Fibroblast of skin of back (primary cell): Measurements from ENCODE around the gene SIRPB1.
"Not testable (repeated sequence)": the region's sequence is repeated elsewhere in the genome, so short reads cannot be mapped to it uniquely, and the experiment has no call there.

Experiments used
- DNase-seq: peaks from one replicate; pipeline ENCODE4 v3.0.0-alpha.2; 2013

Gene SIRPB1

DNA sequence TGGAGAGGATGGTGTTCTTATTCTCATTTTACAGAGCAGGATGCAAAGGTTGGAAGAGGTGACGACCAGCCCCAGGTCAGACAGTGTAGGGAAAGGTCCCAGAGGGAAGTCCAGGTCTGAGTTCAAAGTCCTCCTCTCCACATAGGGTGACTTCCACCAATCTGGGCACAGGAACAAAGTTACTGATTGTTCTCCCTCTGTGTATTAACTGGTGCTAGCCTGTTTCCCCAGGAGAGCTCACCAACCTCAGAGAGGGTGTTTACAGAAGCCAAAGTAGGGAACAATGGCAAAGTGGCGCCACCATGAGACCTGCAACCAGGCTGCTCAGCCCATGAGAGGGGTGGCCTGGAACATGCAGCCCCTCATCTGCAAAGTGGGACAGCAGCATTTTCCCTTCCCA is 16.8 kb upstream of the SIRPB1 start:
- no peak for DNase-seq

- DNase-seq: no peak
Observed at GRCh38 chr20:1635291-1635979, 15.6 kb upstream of the SIRPB1 start.

DNA sequence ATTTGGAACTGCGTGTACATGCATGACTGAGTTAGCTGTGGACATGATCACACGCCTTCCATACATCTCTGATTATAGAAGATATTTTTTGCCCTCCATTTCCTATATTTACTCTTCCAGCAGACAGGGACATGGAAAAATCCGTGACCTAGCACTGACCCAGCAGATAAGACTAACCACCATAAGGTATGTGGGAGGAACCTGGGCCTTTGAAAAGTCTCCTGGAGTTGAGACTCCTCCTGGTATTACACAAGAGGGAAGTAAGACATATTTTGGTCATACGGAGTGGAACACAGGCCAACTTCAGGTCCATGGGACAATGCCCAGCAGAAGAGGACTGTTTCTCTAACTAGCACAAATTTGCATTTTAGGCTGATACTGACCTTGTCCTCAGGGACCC is 13.7 kb upstream of the SIRPB1 start:
- DNase-seq: no peak

GRCh38 chr20:1632178-1632577 is 12.4 kb upstream of the SIRPB1 start:
- no peak for DNase-seq

GRCh38 chr20:1631309-1632151 is 11.7 kb upstream of the SIRPB1 start:
- no peak for DNase-seq

- DNase-seq: no peak
Observed at GRCh38 chr20:1630186-1630585, 10.4 kb upstream of the SIRPB1 start.

- DNase-seq: no peak
Observed at GRCh38 chr20:1629321-1629720, 9.5 kb upstream of the SIRPB1 start.

GRCh38 chr20:1628621-1629020 is 8.8 kb upstream of the SIRPB1 start:
- no peak for DNase-seq

- DNase-seq: no peak
Observed at GRCh38 chr20:1627200-1627550, 7.4 kb upstream of the SIRPB1 start.

DNA sequence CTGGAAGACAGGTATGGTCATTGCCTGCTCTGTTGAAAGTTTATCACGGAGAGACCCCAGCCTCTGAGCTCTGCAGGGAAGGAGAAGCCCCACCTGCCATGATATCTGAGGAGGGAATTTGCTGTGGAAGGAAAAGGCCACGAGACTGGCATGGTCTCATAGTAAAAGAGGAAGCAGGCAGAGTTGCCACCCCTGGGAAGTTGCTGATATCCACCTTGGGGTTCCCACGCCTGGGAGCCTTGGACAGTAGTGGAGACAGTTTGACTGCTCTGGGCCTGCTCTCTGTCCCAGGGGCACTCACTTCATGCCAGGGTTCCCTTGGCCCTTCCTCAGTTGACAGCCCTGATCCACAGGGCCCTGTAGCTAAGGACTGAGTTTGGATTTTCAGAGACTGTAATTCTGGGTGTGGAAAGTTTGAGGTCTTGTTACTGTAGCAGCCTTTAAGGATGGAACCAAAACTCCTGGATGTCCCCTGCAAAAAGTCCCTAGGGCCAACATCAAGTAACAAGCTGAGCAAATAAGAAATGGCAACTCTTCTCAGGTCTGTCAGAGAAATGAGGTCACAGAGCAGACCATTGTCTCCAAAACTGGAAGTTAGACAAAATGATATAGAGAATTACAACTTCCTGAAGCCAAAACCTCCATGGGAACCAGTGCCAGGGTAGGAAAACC is 6.9 kb upstream of the SIRPB1 start:
- DNase-seq: no peak

GRCh38 chr20:1625083-1625690 is 5.4 kb upstream of the SIRPB1 start:
- no peak for DNase-seq

- DNase-seq: no peak
Observed at GRCh38 chr20:1623501-1624205, 3.8 kb upstream of the SIRPB1 start.

DNA sequence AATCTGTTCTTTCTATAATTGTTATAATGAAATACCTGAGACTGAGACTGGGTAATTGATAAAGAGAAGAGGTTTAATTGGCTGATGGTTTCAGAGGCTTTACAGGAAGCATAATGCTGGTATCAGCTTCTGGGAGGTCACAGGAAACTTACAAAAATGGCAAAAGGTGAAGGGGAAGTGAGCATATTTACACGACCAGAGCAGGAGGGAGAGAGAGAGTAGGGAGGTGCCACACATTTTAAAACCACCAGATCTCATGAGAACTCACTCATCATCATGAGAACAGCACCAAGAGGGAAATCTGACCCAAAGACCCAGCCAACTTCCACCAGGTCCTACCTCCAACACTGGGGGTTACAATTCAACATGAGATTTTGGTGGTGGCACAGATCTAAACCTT is 2.6 kb upstream of the SIRPB1 start:
- no peak for DNase-seq

- no peak for DNase-seq
Observed at GRCh38 chr20:1621316-1621715, 1.5 kb upstream of the SIRPB1 start.

DNA sequence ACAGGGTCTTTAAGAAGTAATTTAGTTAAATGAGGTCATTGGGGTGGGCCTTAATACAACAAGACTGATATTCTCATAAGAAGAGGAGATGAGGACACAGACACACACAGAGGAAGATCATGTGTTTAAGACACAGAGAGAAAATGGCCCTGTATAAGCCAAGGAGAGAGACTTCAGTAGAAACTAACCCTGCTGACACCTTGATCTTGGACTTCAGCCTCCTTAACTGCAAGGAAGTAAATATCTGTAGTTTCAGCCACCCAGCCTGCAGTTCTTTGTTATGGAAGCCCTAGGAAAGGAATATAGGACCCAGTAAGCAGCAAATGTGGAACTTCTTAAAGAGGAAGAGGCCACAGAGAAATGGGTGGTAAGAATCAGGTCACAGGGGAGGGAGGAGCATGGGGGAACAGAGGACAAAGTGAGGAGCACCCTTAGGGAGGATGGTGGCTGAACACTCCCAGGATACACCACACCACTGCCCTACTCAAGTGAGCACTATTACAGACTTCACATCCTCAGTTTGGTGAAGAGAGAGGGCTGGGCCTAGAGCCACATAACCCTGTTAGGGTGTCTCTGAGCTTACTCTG is 762 bp downstream of the SIRPB1 start:
- DNase-seq: no peak

- DNase-seq: no peak
Observed at GRCh38 chr20:1618479-1618878, 1.3 kb downstream of the SIRPB1 start.

GRCh38 chr20:1616858-1617434 is 2.9 kb downstream of the SIRPB1 start:
- DNase-seq: no peak

GRCh38 chr20:1610404-1610803 is 9.4 kb downstream of the SIRPB1 start:
- DNase-seq: not testable (repeated sequence)

DNA sequence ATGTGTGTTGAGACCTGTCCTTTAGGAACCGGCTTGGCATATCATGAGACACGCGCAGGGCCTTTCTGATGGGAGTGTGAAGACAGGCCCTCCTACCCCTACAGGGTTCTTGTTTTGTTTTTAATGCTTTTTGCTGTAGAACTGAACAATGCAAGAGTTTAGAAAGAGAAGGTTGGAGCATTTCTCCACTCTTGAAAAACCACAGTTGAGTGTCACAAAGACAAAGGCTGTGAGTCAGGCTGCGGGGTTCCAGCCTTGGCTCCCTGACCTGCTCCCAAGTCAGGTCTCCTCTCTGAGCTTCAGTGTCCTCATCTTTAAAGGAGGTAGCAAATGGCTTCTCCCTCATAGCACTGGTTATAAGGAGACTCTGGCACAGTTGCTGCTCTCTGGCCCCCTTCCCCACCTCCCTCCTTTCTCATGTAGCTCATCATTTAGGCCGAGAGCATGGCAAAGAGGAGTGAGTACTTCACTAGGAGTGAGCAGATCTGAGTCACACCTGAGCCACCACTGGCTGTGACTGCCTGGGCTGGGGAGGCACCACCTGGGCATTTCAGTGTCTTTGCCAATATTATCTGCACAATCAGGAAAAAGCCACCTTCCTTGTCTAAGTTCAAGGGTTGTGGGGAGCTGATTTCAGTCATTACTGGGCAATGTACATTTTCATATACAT is 11.0 kb downstream of the SIRPB1 start:
- DNase-seq: not testable (repeated sequence)

DNA sequence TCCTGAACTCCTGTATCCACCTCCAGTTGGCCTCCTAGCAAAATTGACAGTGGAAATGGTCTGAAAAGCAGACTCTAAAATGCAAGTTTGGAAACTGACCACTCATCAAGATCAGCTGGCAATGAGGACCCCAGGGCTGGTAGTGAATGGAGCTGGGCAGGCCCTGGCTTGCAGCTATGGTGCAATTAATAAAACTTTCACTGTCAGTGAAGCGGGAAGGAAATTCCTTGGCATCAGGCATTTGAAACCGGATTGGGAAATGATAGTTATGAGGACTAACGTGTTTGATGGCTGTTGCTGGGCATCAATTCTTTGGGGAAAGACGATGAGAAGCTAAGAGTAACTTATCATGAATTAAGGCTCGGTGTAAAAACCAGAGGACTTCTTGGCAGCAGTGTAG is 19.1 kb downstream of the SIRPB1 start:
- DNase-seq: no peak

GRCh38 chr20:1595333-1595732 is 24.5 kb downstream of the SIRPB1 start:
- DNase-seq: no peak
